IPS DF 4.7 (cell line): Measurements from ENCODE around the gene THBD.

Experiments used
- DNase-seq: peaks from one replicate; pipeline ENCODE4 v3.0.0-alpha.2; 2013; ENCODE audit warnings: low spot score; ENCODE audit errors: extremely low read depth

THBD gene, protein sequence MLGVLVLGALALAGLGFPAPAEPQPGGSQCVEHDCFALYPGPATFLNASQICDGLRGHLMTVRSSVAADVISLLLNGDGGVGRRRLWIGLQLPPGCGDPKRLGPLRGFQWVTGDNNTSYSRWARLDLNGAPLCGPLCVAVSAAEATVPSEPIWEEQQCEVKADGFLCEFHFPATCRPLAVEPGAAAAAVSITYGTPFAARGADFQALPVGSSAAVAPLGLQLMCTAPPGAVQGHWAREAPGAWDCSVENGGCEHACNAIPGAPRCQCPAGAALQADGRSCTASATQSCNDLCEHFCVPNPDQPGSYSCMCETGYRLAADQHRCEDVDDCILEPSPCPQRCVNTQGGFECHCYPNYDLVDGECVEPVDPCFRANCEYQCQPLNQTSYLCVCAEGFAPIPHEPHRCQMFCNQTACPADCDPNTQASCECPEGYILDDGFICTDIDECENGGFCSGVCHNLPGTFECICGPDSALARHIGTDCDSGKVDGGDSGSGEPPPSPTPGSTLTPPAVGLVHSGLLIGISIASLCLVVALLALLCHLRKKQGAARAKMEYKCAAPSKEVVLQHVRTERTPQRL

DNA sequence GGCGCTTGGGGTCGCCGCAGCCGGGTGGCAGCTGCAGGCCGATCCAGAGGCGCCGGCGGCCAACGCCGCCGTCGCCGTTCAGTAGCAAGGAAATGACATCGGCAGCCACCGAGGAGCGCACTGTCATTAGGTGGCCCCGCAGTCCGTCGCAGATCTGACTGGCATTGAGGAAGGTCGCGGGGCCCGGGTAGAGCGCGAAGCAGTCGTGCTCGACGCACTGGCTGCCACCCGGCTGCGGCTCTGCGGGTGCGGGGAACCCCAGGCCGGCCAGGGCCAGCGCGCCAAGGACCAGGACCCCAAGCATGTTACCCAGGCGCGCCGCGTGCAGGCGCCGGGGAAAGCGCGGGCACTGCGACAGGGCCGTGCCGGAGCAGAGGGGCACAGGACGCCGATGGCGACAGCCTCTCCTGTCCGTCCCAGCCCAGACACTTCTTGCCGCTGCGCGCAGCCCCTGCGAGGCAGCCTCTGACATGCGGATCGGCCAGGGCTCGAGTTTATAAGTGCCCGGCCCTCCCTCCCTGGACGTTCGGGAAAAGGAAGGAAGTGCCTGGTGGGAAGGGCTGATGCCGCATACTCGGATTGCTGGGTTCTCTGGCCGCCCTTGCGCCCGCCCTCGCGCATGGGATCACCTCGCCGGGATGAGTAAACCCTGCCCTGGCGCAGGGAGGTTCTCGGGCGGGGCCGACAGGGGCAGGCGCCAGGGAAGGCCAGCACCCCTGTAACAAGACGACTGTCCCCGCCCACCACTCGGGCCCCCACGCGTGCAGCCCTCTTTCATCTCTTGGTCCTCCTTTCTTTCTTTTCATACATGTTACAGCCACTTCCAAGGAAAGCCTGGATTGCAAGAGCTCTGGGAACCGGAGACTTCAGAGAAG lies at the start of gene THBD:
TSS of gene THBD (minus strand) at position 472 of the 875 bp plus-strand sequence. CDS start at position 304, 168 bp downstream.
- DNase-seq, result no peak

DNA sequence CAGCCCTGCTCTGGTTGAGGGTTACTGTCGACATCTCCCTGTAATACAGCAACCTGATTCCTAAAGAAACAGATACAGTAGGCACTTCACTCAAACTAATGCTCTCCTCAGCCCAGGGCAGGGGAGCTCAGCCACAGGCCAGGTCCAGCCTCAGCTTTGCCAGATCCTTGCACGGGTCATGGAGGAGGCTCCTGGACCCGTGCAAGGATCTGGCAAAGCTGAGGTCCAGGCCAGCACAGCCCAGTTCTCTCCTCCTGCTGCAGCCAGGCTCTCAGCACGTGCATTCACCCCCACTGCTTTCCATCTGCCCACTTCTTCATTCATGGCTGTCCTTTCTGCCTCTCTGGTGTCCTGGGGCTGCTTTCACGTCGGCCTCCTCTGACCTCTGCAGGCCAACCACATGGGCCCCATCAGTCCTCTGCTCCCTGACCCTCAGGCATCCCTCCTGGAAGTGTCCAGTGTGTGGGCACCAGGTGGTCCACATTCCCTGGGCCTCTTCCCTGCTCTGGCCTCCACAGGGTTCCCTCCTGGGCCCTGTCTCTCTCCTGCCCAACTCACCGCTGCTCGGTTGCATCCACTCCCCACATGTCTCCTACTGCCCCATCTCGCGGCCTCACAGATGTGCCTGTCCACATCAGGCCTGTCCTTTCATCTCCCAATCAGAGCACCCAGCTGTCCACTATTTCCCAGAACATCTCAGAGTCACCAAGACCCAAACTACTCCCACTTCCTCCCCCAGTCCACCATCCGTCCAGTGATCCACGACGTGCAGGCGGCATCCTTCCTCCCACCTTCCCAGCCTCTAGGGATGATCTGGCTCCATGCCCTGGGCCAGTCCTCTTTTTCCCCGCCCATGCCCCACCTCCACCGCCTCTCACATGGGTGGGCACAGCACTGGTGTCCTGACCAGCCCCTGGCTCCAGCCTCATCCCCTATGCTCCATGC lies 48.4 kb upstream of the THBD start:
- no peak for DNase-seq

GRCh38 chr20:23096986-23097520 lies 47.6 kb upstream of the THBD start:
- DNase-seq, result no peak

DNA sequence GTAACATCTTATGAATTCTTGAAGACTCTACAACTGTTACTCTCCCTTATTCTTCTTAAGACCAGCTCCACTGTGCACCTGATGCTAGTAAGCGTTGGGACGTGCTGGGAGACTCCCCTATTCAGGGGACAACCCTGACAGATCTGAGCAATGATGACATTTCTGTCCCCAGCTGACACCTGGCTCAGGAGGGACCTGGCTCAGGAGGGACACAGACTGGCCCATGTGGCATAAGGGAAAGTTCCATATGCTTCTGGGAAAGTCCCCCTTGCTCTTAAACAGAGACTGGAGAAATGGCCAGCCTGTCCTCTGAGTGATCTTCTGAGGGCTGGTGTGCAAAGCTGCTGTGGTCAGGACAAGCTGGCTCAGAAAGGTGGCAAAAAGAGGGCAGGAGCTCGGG lies 46.6 kb upstream of the THBD start:
- no peak for DNase-seq

GRCh38 chr20:23095499-23095898 lies 46.0 kb upstream of the THBD start:
- no peak for DNase-seq

- no peak for DNase-seq
Measured at GRCh38 chr20:23094927-23095326, 45.5 kb upstream of the THBD start.

DNA sequence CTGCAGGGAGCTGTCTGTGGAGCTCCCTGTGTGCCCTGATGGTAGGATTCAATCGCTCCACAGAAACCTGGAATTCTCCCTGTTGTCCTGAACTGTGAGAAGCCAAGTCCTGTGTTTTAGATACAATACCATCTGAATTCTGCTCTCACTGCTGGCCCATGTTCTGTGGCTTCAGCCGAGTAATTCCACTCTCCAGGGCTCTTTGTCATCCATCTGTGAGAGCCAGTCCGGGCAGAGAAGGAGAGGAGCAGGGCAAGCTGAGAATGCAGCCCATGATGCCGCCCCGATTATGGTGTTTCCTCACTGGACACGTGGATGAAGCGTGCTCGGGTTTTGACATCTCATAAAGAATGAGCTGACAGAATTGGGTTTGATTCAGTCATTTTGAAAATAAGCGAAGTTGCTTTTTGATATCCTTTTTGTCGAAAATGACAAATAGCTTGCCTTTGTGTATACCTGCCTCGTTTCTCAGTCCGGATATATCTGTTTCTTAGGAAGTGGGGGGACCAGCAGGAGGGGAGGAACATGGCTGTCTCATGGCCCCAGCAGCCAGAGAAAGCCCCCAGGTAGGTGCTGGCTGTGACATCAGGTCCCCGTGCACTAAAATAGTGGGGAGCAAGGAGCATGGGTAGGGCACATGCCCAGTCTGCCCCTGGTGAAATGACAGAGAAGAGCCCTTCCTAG lies 44.9 kb upstream of the THBD start:
- DNase-seq, result no peak

DNA sequence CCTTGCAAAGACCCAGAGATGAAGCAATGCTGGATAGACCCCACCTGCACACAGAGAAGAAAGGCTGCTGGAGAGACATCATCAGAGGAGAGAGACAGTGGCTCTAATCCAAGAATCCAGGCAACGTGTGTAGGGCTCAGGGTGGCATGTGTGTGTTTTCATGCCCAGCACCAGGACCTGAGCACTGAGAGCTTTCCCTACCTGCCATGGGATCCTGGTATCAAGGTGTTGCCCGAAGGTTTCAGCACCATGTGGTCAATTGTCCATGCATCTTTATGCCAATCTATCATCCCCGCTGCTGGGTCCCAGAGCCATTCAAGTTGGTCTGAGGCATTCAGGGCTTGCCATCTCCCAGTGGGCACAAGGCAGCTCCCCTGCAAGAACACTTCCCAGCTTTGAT lies 44.1 kb upstream of the THBD start:
- DNase-seq, result no peak

DNA sequence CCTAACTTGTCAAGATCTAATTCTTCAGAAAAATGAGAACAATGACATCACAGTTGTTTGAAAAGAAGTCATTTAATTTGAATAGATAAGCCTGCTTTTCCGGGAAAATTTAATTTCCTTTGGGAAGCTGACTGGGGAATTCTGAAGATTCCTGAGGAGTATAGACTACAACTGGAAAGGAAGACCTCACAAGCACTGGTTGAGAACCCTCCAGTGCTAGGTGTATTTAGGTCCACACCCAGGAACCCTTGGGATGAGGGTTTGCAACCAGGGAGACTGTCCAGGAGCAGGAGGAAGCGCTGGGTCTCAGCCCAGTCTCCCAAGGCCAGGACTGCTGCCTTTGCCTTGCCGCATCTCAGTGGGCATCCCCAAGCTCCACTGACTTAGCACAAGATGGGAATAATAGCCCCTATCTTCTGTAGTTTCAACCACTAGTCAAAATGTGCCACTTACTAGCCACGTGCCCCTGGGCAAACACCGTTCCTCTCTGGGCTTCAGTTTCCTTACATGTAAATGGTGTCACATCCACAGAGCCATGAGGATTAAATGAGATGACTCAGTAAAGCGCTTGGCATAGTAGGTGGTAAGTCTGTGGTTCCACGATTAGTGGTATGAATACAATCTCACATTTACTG lies 43.5 kb upstream of the THBD start:
- no peak for DNase-seq

- no peak for DNase-seq
Measured at GRCh38 chr20:23092384-23092756, 42.9 kb upstream of the THBD start.

DNA sequence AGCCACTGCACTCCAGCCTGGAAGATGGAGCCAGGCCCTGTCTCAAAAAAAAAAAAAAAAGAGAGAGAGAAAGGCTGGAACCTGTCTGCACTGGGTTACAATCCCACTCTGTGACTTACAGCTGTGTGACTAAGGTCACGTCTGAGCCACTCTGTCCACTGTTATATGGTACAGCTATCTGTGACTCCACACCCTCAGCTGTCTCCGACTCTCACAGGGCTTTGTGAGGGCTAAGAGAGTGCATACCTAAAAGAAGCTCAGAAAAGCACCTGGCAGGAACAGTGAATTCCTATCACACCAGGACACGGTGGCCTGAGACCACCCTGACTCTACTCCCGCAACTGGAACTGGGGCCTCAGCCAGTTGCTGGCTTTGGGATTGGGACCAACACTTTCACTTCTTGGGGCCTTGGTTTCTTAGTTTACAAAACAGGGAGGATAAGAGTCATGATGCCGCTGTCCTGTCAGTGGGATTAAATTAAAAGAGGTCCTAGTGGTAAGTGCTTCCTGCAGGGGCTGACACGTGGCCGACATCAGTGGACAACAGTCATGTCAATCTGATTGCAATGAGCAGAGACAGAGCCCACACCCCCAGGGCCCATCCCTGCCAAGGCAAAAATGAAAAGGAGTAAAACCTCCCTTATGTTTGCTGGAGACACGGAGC lies 42.4 kb upstream of the THBD start:
- no peak for DNase-seq

- no peak for DNase-seq
Measured at GRCh38 chr20:23090878-23091277, 41.4 kb upstream of the THBD start.

DNA sequence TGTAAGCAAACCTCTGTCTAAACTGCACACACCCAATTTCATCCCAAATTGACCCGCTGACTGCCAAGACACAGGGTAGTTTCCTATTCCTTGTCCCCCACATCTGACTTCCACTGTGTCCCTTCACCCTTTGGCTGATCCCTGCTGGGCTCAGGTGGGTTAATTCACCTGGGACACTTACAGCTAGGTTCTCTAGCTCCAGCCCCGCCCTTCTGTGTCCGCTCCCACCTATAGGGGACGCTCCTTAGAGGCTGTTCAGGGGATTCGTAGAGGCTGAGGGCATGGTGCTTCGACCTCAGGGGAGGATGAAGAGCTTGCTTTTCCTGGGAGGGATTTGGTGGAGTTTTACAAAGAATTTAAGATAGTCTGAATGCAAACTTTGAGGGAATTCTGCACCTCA lies 40.7 kb upstream of the THBD start:
- DNase-seq, result no peak

DNA sequence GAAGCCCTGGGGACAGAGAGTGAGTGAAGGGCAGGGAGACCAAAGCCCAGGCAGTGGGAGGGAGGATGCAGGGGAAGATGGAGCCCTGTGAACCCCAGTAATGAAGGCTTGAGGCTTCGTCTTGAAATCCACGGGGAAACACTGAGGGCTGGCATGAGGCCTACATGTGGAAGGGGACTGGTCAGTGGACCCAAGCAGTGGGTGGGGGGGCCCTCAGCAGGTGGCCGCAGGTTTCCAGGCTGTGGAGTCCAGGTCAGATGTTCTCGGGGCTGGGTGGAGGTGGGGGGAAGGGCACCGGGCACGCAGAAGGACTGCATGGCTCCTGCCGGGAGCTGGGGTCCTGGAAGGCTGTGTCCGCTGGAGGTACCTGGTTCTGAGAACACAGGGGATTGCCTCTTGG lies 39.4 kb upstream of the THBD start:
- no peak for DNase-seq

- no peak for DNase-seq
Measured at GRCh38 chr20:23087587-23088251, 38.2 kb upstream of the THBD start.

GRCh38 chr20:23086931-23087411 lies 37.5 kb upstream of the THBD start:
- DNase-seq, result no peak

GRCh38 chr20:23086056-23086566 lies 36.6 kb upstream of the THBD start, which contains the start of gene CD93:
CD93 (minus strand) TSS chr20:23086324; CDS start chr20:23086192, 132 bp downstream.
- DNase-seq, result no peak

DNA sequence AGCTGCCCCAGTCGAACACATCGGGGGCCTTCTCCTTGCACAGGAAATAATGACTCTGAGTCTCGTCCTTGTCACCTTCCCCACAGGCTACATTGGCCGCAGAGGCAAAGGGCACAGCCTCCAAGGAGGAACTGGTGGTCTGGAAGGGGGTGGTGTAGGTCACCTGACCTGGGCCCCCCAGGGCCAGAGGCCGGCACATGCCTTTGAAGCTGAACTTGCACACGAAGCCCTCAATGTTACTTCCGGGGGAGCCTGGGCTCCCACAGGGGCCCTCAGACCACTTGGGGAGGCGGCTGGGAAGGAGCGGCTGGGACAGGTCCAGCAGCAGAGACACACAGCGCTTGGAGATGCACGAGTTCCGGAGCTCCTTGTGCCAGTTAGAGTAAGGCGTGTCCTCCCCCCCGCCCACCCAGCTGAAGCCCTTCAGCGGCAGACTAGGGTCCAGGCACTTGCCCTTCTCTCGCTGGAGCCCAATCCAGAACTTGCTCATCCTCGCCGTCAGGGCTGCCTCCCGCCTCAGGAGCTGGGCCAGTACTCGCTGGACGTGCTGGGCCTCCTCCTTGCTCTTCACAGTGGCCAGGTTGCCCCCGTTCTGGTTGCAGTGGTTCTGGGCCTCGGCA lies 36.1 kb upstream of the THBD start:
- DNase-seq, result no peak
